HCT116 (cell line): Measurements from ENCODE around the gene NAA60. TPM values are rescaled to one million over a fixed set of nuclear protein-coding genes. Genes with fewer than 3 reads are reported as not detected.

Source experiments
- ATAC-seq: fragments of 200-7000 bp; cut with Tn5 transposase; 2 replicates; pipeline ENCODE4 v1.9.1; 2020; ENCODE audit warnings: mild to moderate bottlenecking, moderate library complexity
- BruUV-seq: library from RNA; stranded (reverse); fragments of 400-500 nt; replicated peaks from 2 replicates; lab custom pipeline; 2021; lab: Mats Ljungman, UMichigan
- CTCF ChIA-PET: fragments of 300-600 bp; sonication (Branson Sonifier 250); formaldehyde crosslinking; loops from one replicate; lab custom pipeline; 2021; ENCODE audit warnings: antibody characterized with exemption; lab: Charles Lee
- POLR2A ChIA-PET: fragments of 300-600, 350-600 bp; sonication (Branson Sonifier 250); formaldehyde crosslinking; loops from one replicate; lab custom pipeline; 2021; ENCODE audit warnings: antibody characterized with exemption; lab: Charles Lee
- RAD21 ChIA-PET, 2 experiments: fragments of 300-600 bp; sonication (Branson Sonifier 250); formaldehyde crosslinking; loops; one replicate each; lab custom pipeline; 2023; ENCODE audit warnings: low total read pairs in 2 of 2; ENCODE audit not compliant: uncharacterized antibody in 2 of 2, unreplicated experiment in 2 of 2, low non-redundant PET in 1 of 2; lab: Charles Lee
- DNase-seq: peaks from one replicate; pipeline ENCODE4 v3.0.0-alpha.2; 2010; ENCODE audit warnings: low read depth, low spot score
- H2AFZ ChIP-seq: fragments of 200-600 bp; shearing (Covaris generic), sonication (generic); 2 replicates; pipeline ENCODE4 v1.6.1; 2017; ENCODE audit warnings: low read depth, mixed run types, mixed read lengths, antibody characterized with exemption, low read length; ENCODE audit not compliant: poor library complexity, severe bottlenecking
- H3K27ac ChIP-seq: 2 replicates; pipeline ENCODE4 v1.5.1; 2012; ENCODE audit warnings: low read depth, low read length
- H3K27me3 ChIP-seq: fragments of 200-600 bp; sonication (generic); 2 replicates; pipeline ENCODE4 v1.6.1; 2016; ENCODE audit warnings: mixed run types, low read length, mixed read lengths; ENCODE audit not compliant: insufficient read depth
- H3K36me3 ChIP-seq, 2 experiments: fragments of 200-500 bp in 1 of 2; fragments of 200-600 bp in 1 of 2; sonication (Bioruptor generic) in 1 of 2; sonication (generic) in 1 of 2; 2 replicates each; pipeline versions ENCODE4 v1.5.1 to v1.6.1; 2014 to 2016; ENCODE audit warnings: low read length in 2 of 2, inconsistent platforms in 1 of 2, mixed read lengths in 1 of 2, mixed run types in 1 of 2; ENCODE audit not compliant: insufficient read depth in 2 of 2, control insufficient read depth in 1 of 2
- H3K4me1 ChIP-seq, 2 experiments: fragments of 200-600 bp in 1 of 2; sonication (generic) in 1 of 2; 2 replicates each; pipeline versions ENCODE4 v1.5.1 to v1.6.1; 2012 to 2017; ENCODE audit warnings: low read length in 2 of 2, inconsistent platforms in 1 of 2, mild to moderate bottlenecking in 1 of 2, mixed read lengths in 1 of 2, mixed run types in 1 of 2, moderate library complexity in 1 of 2; ENCODE audit not compliant: insufficient read depth in 2 of 2, control insufficient read depth in 1 of 2
- H3K4me2 ChIP-seq: fragments of 200-600 bp; sonication (generic); 2 replicates; pipeline ENCODE4 v1.6.1; 2017; ENCODE audit warnings: mixed run types, low read length, mixed read lengths
- H3K4me3 ChIP-seq, 2 experiments: fragments of 200-600 bp in 1 of 2; sonication (generic) in 1 of 2; replicated peaks in 1 of 2; 2 replicates each; pipeline ENCODE4 v1.5.1; 2011 to 2016; ENCODE audit warnings: low read length in 2 of 2, control low read depth in 1 of 2, low read depth in 1 of 2, mild to moderate bottlenecking in 1 of 2, mixed read lengths in 1 of 2, mixed run types in 1 of 2
- H3K79me2 ChIP-seq: fragments of 200-600 bp; sonication (generic); 2 replicates; pipeline ENCODE4 v1.6.1; 2017; ENCODE audit warnings: mild to moderate bottlenecking, mixed run types, low read length, moderate library complexity, mixed read lengths; ENCODE audit not compliant: insufficient read depth
- H3K9ac ChIP-seq: fragments of 200-600 bp; sonication (generic); 2 replicates; pipeline ENCODE4 v1.6.1; 2016; ENCODE audit warnings: low read length, mixed read lengths
- H3K9me2 ChIP-seq: fragments of 200-600 bp; sonication (generic), shearing (Covaris generic); 2 replicates; pipeline ENCODE4 v1.6.1; 2017; ENCODE audit warnings: mixed run types, mild to moderate bottlenecking, moderate library complexity; ENCODE audit not compliant: insufficient read depth
- H3K9me3 ChIP-seq, 2 experiments: fragments of 200-500 bp in 1 of 2; fragments of 200-600 bp in 1 of 2; sonication (Bioruptor generic) in 1 of 2; sonication (generic) in 1 of 2; 2 replicates each; pipeline ENCODE4 v1.6.1; 2014 to 2017; ENCODE audit warnings: low read length in 2 of 2, mixed read lengths in 2 of 2, inconsistent platforms in 1 of 2, low read depth in 1 of 2, mild to moderate bottlenecking in 1 of 2, mixed run types in 1 of 2, moderate library complexity in 1 of 2; ENCODE audit not compliant: control insufficient read depth in 1 of 2, insufficient read depth in 1 of 2
- H4K20me1 ChIP-seq: fragments of 200-600 bp; sonication (generic), shearing (Covaris generic); 2 replicates; pipeline ENCODE4 v1.6.1; 2017; ENCODE audit warnings: mixed run types, mild to moderate bottlenecking, moderate library complexity; ENCODE audit not compliant: insufficient read depth
- CBX3 ChIP-seq: IDR thresholded peaks from 2 replicates; pipeline ENCODE4 v1.6.1; 2012; ENCODE audit warnings: low read depth
- CEBPB ChIP-seq: IDR thresholded peaks from 2 replicates; pipeline ENCODE4 v1.6.1; 2012; ENCODE audit warnings: low read depth
- EGR1 ChIP-seq: IDR thresholded peaks from 2 replicates; pipeline ENCODE4 v1.6.1; 2012; ENCODE audit warnings: low read depth
- EZH2 ChIP-seq: fragments of 200-600 bp; sonication (generic); IDR thresholded peaks from 2 replicates; pipeline ENCODE4 v1.6.1; 2017; ENCODE audit warnings: antibody characterized with exemption, mixed run types
- FOSL1 ChIP-seq: IDR thresholded peaks from 2 replicates; pipeline ENCODE4 v1.6.1; 2012; ENCODE audit warnings: low read depth
- POLR2AphosphoS5 ChIP-seq: IDR thresholded peaks from 2 replicates; pipeline ENCODE4 v1.6.1; 2011; ENCODE audit warnings: mild to moderate bottlenecking, low read depth, low read length, moderate library complexity
- SIN3A ChIP-seq: IDR thresholded peaks from 2 replicates; pipeline ENCODE4 v1.6.1; 2012; ENCODE audit warnings: low read depth
- SP1 ChIP-seq: IDR thresholded peaks from 2 replicates; pipeline ENCODE4 v1.6.1; 2012; ENCODE audit warnings: low read depth
- ZNF274 ChIP-seq: fragments of 200-500 bp; sonication (Bioruptor generic); IDR thresholded peaks from 2 replicates; pipeline ENCODE4 v1.6.1; 2014; ENCODE audit warnings: mild to moderate bottlenecking, low read depth, low read length, inconsistent platforms
- intact Hi-C: fragments of 100-400 bp; cut with micrococcal nuclease; formaldehyde crosslinking; loops from 2 replicates; pipeline ENCODE4 v1.10.0; 2022
- total RNA-seq: library from RNA; stranded (reverse); gene quantifications from one replicate; pipeline ENCODE4 v1.2.1, GENCODE V29; 2021; ENCODE audit not compliant: unreplicated experiment
- TF ChIP-seq, protein P1 (sequence below): IDR thresholded peaks from 2 replicates; pipeline ENCODE4 v1.6.1; 2011; ENCODE audit warnings: mild to moderate bottlenecking, low read length, moderate library complexity; ENCODE audit not compliant: insufficient replicate concordance; ENCODE audit errors: extremely low read depth
- TF ChIP-seq, protein P2 (sequence below), 3 experiments: fragments of 200-600 bp in 1 of 3; sonication (generic) in 1 of 3; IDR thresholded peaks in 2 of 3; conservative IDR thresholded peaks in 1 of 3; 2 replicates each; pipeline ENCODE4 v1.5.1; 2012 to 2017; ENCODE audit warnings: low read depth in 2 of 3, low read length in 2 of 3, antibody characterized with exemption in 1 of 3, borderline replicate concordance in 1 of 3, control low read depth in 1 of 3, mild to moderate bottlenecking in 1 of 3, mixed read lengths in 1 of 3, mixed run types in 1 of 3, moderate library complexity in 1 of 3; ENCODE audit not compliant: insufficient read depth in 1 of 3

Gene NAA60
- total RNA-seq, 1 experiment from 2014 or later: 32.2 TPM

DNA sequence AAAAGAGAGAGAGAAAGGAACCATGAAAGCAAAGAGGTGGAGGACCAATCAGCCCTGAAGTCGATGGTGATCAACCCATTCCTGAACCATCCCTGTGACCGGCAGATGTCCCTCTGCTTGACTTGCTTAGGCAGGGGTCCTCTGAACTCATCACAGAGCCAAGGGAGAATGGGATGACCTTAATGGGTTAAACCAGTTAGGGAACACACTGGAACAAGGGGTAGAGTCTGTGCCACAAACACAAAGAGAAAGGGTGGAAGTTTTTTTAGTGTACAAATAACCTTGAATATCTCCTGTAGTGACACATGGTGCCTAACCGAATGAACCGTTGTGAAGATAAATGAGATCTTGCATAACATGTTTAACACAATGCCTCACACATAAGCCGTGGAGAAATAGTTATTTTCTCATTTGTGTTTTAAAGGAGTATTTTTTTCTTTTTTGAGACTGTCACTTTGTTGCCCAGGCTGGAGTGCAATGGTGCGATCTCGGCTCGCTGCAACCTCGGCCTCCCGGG is 11.2 kb downstream of the NAA60 start:
- RAD21 ChIA-PET: no interaction called here
- Histone ChIP-seq H3K9me2 (no peaks in the 10 kb centered on the region), H3K9ac (no peak overlapping the region), H3K27ac (no peak overlapping the region)
- TF ChIP-seq EGR1: no peak
- TF ChIP-seq, protein P1, sequence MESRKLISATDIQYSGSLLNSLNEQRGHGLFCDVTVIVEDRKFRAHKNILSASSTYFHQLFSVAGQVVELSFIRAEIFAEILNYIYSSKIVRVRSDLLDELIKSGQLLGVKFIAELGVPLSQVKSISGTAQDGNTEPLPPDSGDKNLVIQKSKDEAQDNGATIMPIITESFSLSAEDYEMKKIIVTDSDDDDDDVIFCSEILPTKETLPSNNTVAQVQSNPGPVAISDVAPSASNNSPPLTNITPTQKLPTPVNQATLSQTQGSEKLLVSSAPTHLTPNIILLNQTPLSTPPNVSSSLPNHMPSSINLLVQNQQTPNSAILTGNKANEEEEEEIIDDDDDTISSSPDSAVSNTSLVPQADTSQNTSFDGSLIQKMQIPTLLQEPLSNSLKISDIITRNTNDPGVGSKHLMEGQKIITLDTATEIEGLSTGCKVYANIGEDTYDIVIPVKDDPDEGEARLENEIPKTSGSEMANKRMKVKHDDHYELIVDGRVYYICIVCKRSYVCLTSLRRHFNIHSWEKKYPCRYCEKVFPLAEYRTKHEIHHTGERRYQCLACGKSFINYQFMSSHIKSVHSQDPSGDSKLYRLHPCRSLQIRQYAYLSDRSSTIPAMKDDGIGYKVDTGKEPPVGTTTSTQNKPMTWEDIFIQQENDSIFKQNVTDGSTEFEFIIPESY: no peak
- TF ChIP-seq ZNF274: no peak
- no peak for TF ChIP-seq FOSL1
- no peak for TF ChIP-seq CBX3
- TF ChIP-seq, protein P2, sequence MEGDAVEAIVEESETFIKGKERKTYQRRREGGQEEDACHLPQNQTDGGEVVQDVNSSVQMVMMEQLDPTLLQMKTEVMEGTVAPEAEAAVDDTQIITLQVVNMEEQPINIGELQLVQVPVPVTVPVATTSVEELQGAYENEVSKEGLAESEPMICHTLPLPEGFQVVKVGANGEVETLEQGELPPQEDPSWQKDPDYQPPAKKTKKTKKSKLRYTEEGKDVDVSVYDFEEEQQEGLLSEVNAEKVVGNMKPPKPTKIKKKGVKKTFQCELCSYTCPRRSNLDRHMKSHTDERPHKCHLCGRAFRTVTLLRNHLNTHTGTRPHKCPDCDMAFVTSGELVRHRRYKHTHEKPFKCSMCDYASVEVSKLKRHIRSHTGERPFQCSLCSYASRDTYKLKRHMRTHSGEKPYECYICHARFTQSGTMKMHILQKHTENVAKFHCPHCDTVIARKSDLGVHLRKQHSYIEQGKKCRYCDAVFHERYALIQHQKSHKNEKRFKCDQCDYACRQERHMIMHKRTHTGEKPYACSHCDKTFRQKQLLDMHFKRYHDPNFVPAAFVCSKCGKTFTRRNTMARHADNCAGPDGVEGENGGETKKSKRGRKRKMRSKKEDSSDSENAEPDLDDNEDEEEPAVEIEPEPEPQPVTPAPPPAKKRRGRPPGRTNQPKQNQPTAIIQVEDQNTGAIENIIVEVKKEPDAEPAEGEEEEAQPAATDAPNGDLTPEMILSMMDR (IDR thresholded peaks at IDR 0.05 in 2 of 3, conservative IDR thresholded peaks at IDR 0.05 in 1 of 3; ENCODE audit: borderline replicate concordance in 1 of 3, insufficient read depth in 1 of 3, low read depth in 2 of 3, low read length in 2 of 3): no peak
- TF ChIP-seq SIN3A: no peak
- TF ChIP-seq POLR2AphosphoS5: no peak
- TF ChIP-seq SP1: no peak
- no peak for TF ChIP-seq CEBPB
- no peak for TF ChIP-seq EZH2
- TF ChIP-seq, all 23 proteins: peak for 0
- no peaks in the 10 kb centered on the region for H4K20me1 ChIP-seq
- intact Hi-C loops: loop anchor here (5.0 kb wide), 1 partner anchor 267 kb away; the partner anchor contains the start of gene OR1F1
- no peaks in the 10 kb centered on the region for H3K27me3 ChIP-seq
- DNase-seq: no peak
- ATAC-seq: no peak
- BruUV-seq: no TSS peak
- no peak overlapping the region for H3K4me3 ChIP-seq
- peaks cover 17 to 32% of the 10 kb centered on the region in 2 experiments for H3K4me1 ChIP-seq
- H3K36me3 ChIP-seq: no peaks in the 10 kb centered on the region
- no peak overlapping the region for H2AFZ ChIP-seq
- peaks cover 16% of the 10 kb centered on the region for H3K79me2 ChIP-seq
- H3K4me2 ChIP-seq: no peak overlapping the region
- POLR2A ChIA-PET: interaction anchor here (2.3 kb wide), 1 partner anchor 11 kb away, joined by 10 read pairs; the partner anchor contains the start of genes NAA60 and ZNF597
- CTCF ChIA-PET: no interaction called here
- H3K9me3 ChIP-seq: no peaks in the 10 kb centered on the region
